Suprapubic skin (tissue), 4 donors: ENCODE measurements around the gene RBM15. TPM values are rescaled to one million over a fixed set of nuclear protein-coding genes. Genes with fewer than 3 reads are reported as not detected.

Experiments used
- DNase-seq, 2 donors: peaks; one replicate each; pipeline ENCODE4 v3.0.0-alpha.2; 2019; ENCODE audit warnings: low spot score in 2 of 2
- H3K27ac ChIP-seq: fragments of 200-600 bp; sonication (generic); one replicate; pipeline ENCODE4 v1.5.1; 2019
- H3K27me3 ChIP-seq: fragments of 200-600 bp; sonication (generic); one replicate; pipeline ENCODE4 v1.5.1; 2019
- H3K36me3 ChIP-seq: fragments of 200-600 bp; sonication (generic); one replicate; pipeline ENCODE4 v1.5.1; 2019
- H3K4me1 ChIP-seq: fragments of 200-600 bp; sonication (generic); one replicate; pipeline ENCODE4 v1.5.1; 2019
- H3K4me3 ChIP-seq: fragments of 200-600 bp; sonication (generic); one replicate; pipeline ENCODE4 v1.5.1; 2019; ENCODE audit warnings: mild to moderate bottlenecking
- H3K9me3 ChIP-seq: fragments of 200-600 bp; sonication (generic); one replicate; pipeline ENCODE4 v1.5.1; 2019
- EP300 ChIP-seq: sonication (generic); formaldehyde crosslinking; IDR thresholded peaks from one replicate; pipeline ENCODE4 v1.6.1; 2017; ENCODE audit warnings: antibody characterized with exemption
- POLR2A ChIP-seq, 2 donors: fragments of 450-650 bp; IDR thresholded peaks; one replicate each; pipeline ENCODE4 v1.6.1; 2017; ENCODE audit warnings: antibody characterized with exemption in 2 of 2, mild to moderate bottlenecking in 2 of 2, moderate library complexity in 2 of 2
- POLR2AphosphoS5 ChIP-seq, 3 donors: sonication (generic); formaldehyde crosslinking; IDR thresholded peaks; one replicate each; pipeline ENCODE4 v1.6.1; 2017; ENCODE audit warnings: antibody characterized with exemption in 3 of 3
- WGBS: methylation state at CpG from one replicate; pipeline ENCODE4 v1.1.5; 2018; 5-methylcytosine and 5-hydroxymethylcytosine counted together
- total RNA-seq, 4 donors: library from RNA; depleted of rRNA; stranded (reverse); fragments of >200 nt; gene quantifications; one replicate each; pipeline ENCODE4 v1.1.0, GENCODE V29; 2016
- TF ChIP-seq, protein P1 (sequence below), 2 donors: fragments of 200-600 bp in 1 of 2; fragments of 450-650 bp in 1 of 2; sonication (generic) in 1 of 2; IDR thresholded peaks; one replicate each; pipeline ENCODE4 v1.5.1; 2016 to 2019; ENCODE audit warnings: antibody characterized with exemption in 2 of 2, mild to moderate bottlenecking in 1 of 2, moderate library complexity in 1 of 2

The RBM15 gene
- total RNA-seq, 4 donors from 2014 or later, result 27.4 to 51.2 (median 32.7) TPM

DNA sequence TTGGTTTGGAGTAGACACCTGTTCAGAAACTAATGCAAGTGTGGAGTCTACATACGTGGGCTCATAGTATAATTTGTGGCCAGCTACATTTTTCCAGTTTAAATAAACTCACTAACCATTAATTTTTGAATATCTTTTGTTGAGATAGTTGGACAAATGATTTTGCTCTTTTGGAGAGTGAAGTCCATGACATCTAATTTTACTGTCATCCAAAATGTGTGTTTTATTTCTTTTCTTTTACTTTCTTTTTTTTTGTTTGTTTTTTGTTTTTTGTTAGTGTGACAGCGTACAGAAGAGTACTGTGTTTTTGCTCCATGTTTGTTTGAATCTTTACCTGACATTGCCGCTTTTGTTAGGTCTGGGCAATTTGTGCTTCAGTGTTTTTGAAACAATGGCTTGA lies 5.0 kb downstream of the RBM15 start:
- H3K27ac ChIP-seq, result no peak overlapping the region
- peaks cover 64% of the 10 kb centered on the region for H3K4me1 ChIP-seq
- TF ChIP-seq, protein P1, sequence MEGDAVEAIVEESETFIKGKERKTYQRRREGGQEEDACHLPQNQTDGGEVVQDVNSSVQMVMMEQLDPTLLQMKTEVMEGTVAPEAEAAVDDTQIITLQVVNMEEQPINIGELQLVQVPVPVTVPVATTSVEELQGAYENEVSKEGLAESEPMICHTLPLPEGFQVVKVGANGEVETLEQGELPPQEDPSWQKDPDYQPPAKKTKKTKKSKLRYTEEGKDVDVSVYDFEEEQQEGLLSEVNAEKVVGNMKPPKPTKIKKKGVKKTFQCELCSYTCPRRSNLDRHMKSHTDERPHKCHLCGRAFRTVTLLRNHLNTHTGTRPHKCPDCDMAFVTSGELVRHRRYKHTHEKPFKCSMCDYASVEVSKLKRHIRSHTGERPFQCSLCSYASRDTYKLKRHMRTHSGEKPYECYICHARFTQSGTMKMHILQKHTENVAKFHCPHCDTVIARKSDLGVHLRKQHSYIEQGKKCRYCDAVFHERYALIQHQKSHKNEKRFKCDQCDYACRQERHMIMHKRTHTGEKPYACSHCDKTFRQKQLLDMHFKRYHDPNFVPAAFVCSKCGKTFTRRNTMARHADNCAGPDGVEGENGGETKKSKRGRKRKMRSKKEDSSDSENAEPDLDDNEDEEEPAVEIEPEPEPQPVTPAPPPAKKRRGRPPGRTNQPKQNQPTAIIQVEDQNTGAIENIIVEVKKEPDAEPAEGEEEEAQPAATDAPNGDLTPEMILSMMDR (IDR thresholded peaks at IDR 0.05), result no peak
- TF ChIP-seq POLR2AphosphoS5 (IDR thresholded peaks at IDR 0.05), result no peak
- no peak for TF ChIP-seq EP300
- TF ChIP-seq POLR2A (IDR thresholded peaks at IDR 0.05), result no peak
- H3K9me3 ChIP-seq, result no peaks in the 10 kb centered on the region
- H3K4me3 ChIP-seq, result no peak overlapping the region
- no peak for DNase-seq
- peaks cover 32% of the 10 kb centered on the region for H3K36me3 ChIP-seq
- no peaks in the 10 kb centered on the region for H3K27me3 ChIP-seq
- WGBS, result 70% methylated on average over 3 of the region's 3 CpGs

DNA sequence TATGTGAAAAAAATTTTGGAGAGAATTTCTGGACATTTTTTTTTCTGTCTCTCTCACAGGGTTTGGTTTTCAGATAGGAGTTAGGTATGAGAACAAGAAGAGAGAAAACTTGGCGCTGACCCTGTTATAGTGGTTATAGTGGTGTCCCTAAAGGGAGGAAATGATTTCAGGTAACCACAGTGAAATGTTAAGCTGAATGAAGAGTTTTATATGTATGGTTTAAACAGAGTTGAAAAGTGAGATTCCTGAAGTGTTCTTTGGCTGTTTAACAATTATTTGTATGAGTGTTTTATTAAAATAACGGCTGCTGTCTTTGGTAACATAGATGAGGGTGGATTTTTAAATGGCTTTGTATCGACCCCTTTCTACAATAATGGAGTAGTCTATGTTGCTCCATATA lies 6.3 kb downstream of the RBM15 start:
- Histone ChIP-seq H3K9me3 (no peaks in the 10 kb centered on the region), H3K27me3 (no peaks in the 10 kb centered on the region), H3K27ac (no peak overlapping the region), H3K4me3 (no peak overlapping the region), H3K4me1 (peaks cover 62% of the 10 kb centered on the region), H3K36me3 (peaks cover 32% of the 10 kb centered on the region)
- DNase-seq, result no peak
- 69% methylated on average over 3 of the region's 3 CpGs for WGBS
- no peak for TF ChIP-seq POLR2A (IDR thresholded peaks at IDR 0.05)
- no peak for TF ChIP-seq EP300
- no peak for TF ChIP-seq POLR2AphosphoS5 (IDR thresholded peaks at IDR 0.05)
- TF ChIP-seq, protein P1 (IDR thresholded peaks at IDR 0.05), result no peak

DNA sequence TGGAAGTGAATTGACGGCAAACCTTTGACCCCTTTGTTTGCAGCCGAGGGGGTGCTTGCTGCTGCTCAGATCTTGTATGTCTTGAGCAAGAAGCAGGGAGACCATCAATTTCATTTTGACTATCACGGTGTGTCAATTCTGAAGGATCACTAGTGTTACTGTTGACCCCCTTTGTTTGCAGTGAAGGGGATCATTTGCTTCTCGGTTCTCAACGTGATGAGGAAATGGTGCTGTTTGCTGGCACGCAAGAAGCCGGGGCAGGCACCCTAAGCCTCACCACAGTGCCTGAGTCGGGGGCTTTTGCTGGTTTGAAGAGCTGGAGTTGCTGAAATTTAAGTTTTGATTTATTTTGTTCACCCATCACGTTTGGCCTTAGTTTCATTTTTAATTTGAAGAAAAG lies 7.5 kb downstream of the RBM15 start:
- no peaks in the 10 kb centered on the region for H3K27me3 ChIP-seq
- H3K9me3 ChIP-seq, result no peaks in the 10 kb centered on the region
- H3K27ac ChIP-seq, result no peak overlapping the region
- no peak overlapping the region for H3K4me3 ChIP-seq
- TF ChIP-seq POLR2AphosphoS5 (IDR thresholded peaks at IDR 0.05) (no peak), EP300 (no peak), POLR2A (IDR thresholded peaks at IDR 0.05) (no peak)
- 77% methylated on average over 8 of the region's 9 CpGs for WGBS
- peaks cover 56% of the 10 kb centered on the region for H3K4me1 ChIP-seq
- peaks cover 20% of the 10 kb centered on the region for H3K36me3 ChIP-seq
- no peak for DNase-seq

DNA sequence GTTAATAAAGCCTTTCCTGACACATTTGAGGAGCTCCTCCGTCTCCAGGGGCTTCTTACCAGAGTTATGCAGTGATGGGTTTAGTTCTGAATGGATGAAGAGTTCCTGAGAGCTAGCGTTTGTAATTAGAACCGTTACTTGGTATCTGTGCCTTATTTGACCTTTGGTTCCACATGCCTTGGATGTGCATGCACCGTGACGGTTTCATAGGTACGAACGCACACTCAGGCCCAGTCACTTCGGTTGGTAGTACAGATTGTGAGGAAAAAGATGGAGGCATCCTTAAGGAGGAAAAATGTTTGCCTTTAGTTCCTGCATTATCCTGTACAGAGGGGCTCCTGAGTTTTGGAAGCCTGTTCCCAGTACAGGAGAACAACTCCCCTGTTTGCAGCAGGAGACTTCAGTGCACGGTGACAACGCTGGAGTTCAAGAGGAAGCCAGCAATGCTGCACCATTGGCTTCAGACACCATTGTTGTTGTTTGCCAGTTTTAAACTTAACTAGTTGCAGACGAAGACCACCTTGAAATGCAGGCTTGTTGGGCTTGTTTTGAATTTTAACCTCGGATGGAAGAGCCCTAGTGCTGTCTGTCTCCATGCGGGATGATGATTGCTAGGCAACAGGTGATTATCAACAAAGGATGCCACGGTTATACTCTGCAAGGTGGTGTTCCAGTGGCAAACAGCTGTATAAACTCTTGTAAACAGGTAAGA lies 8.2 kb downstream of the RBM15 start:
- 76% methylated on average over 14 of the region's 14 CpGs for WGBS

DNA sequence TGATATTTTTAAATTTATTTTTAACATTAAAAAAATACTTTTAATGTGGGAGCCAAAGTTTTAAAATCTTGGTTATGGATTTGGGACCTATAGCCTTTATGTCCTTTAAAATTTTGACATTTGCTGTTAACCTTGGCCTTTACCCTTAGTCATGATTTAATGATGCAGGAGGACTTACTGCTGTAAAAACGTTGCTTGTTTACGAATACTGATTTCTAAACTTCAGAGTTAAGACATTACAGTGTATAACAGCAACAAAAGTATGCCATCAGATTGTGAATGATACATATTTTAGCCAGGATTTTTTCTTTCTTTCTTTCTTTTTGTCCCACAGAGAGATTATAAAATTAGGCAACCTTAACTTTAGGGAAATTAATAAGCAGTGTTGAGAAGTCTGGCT lies 8.9 kb downstream of the RBM15 start:
- TF ChIP-seq, protein P1 (IDR thresholded peaks at IDR 0.05), result no peak
- TF ChIP-seq POLR2AphosphoS5 (IDR thresholded peaks at IDR 0.05) (no peak), POLR2A (IDR thresholded peaks at IDR 0.05) (no peak), EP300 (no peak)
- Histone ChIP-seq H3K27me3 (no peaks in the 10 kb centered on the region), H3K4me3 (no peak overlapping the region), H3K36me3 (peaks cover 15% of the 10 kb centered on the region), H3K9me3 (no peaks in the 10 kb centered on the region), H3K4me1 (peaks cover 42% of the 10 kb centered on the region), H3K27ac (no peak overlapping the region)
- DNase-seq, result no peak
- WGBS, result 49% methylated on average over 2 of the region's 2 CpGs

More for the DNA sequence above, 8.2 kb downstream of the RBM15 start:
- Histone ChIP-seq H3K27ac (no peak overlapping the region), H3K9me3 (no peaks in the 10 kb centered on the region), H3K4me1 (peaks cover 49% of the 10 kb centered on the region), H3K27me3 (no peaks in the 10 kb centered on the region), H3K36me3 (peaks cover 15% of the 10 kb centered on the region), H3K4me3 (no peak overlapping the region)
- no peak for DNase-seq
- no peak for TF ChIP-seq POLR2A (IDR thresholded peaks at IDR 0.05)
- no peak for TF ChIP-seq POLR2AphosphoS5 (IDR thresholded peaks at IDR 0.05)
- TF ChIP-seq, protein P1 (IDR thresholded peaks at IDR 0.05), result no peak
- no peak for TF ChIP-seq EP300
